Loucy (cell line): ENCODE data around the gene CAMK1D.

ENCODE experiments used
- H2AFZ ChIP-seq: fragments of 200-600 bp; sonication (generic); 2 replicates; pipeline ENCODE4 v1.6.0; 2016; ENCODE audit warnings: antibody characterized with exemption, mild to moderate bottlenecking, low read length, moderate library complexity
- H3F3A ChIP-seq: fragments of 200-600 bp; 2 replicates; pipeline ENCODE4 v1.6.0; 2016; ENCODE audit warnings: antibody characterized with exemption, low read depth, mild to moderate bottlenecking
- H3K27me3 ChIP-seq: fragments of 200-600 bp; sonication (generic); 2 replicates; pipeline ENCODE4 v1.6.1; 2014; ENCODE audit warnings: low read length, mild to moderate bottlenecking; ENCODE audit not compliant: insufficient read depth, poor library complexity, severe bottlenecking
- H3K36me3 ChIP-seq: fragments of 200-600 bp; sonication (generic); 2 replicates; pipeline ENCODE4 v1.6.1; 2016; ENCODE audit warnings: low read length; ENCODE audit not compliant: insufficient read depth
- H3K4me1 ChIP-seq: fragments of 200-600 bp; sonication (generic); 2 replicates; pipeline ENCODE4 v1.5.1; 2014; ENCODE audit warnings: low read length, mild to moderate bottlenecking; ENCODE audit not compliant: insufficient read depth, poor library complexity, severe bottlenecking
- H3K4me2 ChIP-seq: fragments of 200-600 bp; sonication (generic); 2 replicates; pipeline ENCODE4 v1.6.0; 2014; ENCODE audit warnings: antibody characterized with exemption, low read length, low read depth, mild to moderate bottlenecking; ENCODE audit not compliant: poor library complexity, severe bottlenecking
- H3K4me3 ChIP-seq: fragments of 200-600 bp; sonication (generic); 2 replicates; pipeline ENCODE4 v1.5.1; 2014; ENCODE audit warnings: low read length, mild to moderate bottlenecking, mixed read lengths; ENCODE audit not compliant: poor library complexity, severe bottlenecking
- H3K79me2 ChIP-seq: fragments of 200-600 bp; sonication (generic); 2 replicates; pipeline ENCODE4 v1.6.1; 2014; ENCODE audit warnings: low read length; ENCODE audit not compliant: insufficient read depth
- H3K9ac ChIP-seq: fragments of 200-600 bp; sonication (generic); 2 replicates; pipeline ENCODE4 v1.6.0; 2014; ENCODE audit warnings: mild to moderate bottlenecking, low read depth, low read length, moderate library complexity; ENCODE audit not compliant: poor library complexity, severe bottlenecking
- H3K9me2 ChIP-seq: fragments of 200-600 bp; sonication (generic); replicated peaks from 2 replicates; pipeline ENCODE4 v1.6.1; 2016; ENCODE audit warnings: low read depth, low read length, mixed read lengths
- H3K9me3 ChIP-seq: fragments of 200-600 bp; sonication (generic); 2 replicates; pipeline ENCODE4 v1.6.1; 2014; ENCODE audit warnings: mild to moderate bottlenecking, antibody characterized with exemption, low read length, low read depth; ENCODE audit not compliant: insufficient read depth
- H4K20me1 ChIP-seq: fragments of 200-600 bp; sonication (generic); 2 replicates; pipeline ENCODE4 v1.6.0; 2014; ENCODE audit warnings: antibody characterized with exemption, low read length, mild to moderate bottlenecking; ENCODE audit not compliant: insufficient read depth, poor library complexity, severe bottlenecking
- EZH2phosphoT487 ChIP-seq: fragments of 200-600 bp; IDR thresholded peaks from 2 replicates; pipeline ENCODE4 v1.6.1; 2018; ENCODE audit warnings: antibody characterized with exemption, mild to moderate bottlenecking, moderate library complexity, borderline replicate concordance
- TF ChIP-seq, protein P1 (sequence below): fragments of 200-600 bp; sonication (generic); conservative IDR thresholded peaks from 2 replicates; pipeline ENCODE4 v1.5.1; 2014; ENCODE audit warnings: mild to moderate bottlenecking, antibody characterized with exemption, low read length

CAMK1D gene

GRCh38 chr10:12622691-12623090 lies 273.3 kb downstream of the CAMK1D start:
- Histone ChIP-seq H3K27me3 (no peaks in the 10 kb centered on the region), H3K36me3 (no peaks in the 10 kb centered on the region), H4K20me1 (no peaks in the 10 kb centered on the region), H3K9me3 (no peaks in the 10 kb centered on the region), H3F3A (no peaks in the 10 kb centered on the region), H2AFZ (no peak overlapping the region), H3K4me3 (no peak overlapping the region), H3K9me2 (no peaks in the 10 kb centered on the region), H3K79me2 (no peaks in the 10 kb centered on the region), H3K4me2 (no peak overlapping the region), H3K9ac (no peak overlapping the region), H3K4me1 (no peaks in the 10 kb centered on the region)
- no peak for TF ChIP-seq EZH2phosphoT487
- TF ChIP-seq, protein P1, sequence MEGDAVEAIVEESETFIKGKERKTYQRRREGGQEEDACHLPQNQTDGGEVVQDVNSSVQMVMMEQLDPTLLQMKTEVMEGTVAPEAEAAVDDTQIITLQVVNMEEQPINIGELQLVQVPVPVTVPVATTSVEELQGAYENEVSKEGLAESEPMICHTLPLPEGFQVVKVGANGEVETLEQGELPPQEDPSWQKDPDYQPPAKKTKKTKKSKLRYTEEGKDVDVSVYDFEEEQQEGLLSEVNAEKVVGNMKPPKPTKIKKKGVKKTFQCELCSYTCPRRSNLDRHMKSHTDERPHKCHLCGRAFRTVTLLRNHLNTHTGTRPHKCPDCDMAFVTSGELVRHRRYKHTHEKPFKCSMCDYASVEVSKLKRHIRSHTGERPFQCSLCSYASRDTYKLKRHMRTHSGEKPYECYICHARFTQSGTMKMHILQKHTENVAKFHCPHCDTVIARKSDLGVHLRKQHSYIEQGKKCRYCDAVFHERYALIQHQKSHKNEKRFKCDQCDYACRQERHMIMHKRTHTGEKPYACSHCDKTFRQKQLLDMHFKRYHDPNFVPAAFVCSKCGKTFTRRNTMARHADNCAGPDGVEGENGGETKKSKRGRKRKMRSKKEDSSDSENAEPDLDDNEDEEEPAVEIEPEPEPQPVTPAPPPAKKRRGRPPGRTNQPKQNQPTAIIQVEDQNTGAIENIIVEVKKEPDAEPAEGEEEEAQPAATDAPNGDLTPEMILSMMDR = no peak

DNA sequence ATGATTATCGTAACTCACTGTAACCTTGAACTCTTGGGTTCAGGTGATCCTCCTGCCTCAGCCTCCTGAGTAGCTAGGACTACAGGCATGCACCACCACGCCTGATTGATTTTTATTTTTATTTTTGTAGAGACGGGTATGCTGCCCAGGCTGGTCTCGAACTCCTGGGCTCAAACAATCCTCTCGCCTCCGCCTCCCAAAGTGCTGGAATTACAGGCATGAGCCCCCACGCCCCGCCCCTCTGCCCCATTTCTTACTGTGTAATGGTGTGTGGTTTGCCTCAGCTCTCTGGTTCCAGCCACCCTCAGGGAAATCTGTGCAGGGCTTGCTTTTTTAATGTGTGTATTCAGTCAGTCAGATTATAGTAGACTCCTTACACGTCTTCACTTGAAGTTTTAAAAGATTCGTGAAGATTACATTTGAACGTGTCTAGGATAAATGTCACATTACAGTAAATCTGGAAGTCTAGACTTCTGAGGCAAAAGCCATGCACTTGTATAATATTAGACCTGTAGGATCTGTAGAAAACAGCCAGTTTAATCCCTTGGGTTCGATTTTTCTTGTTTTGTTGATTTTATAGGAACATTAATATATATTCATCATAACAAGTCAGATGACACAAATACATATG lies 276.2 kb downstream of the CAMK1D start:
- H3K36me3 ChIP-seq = no peaks in the 10 kb centered on the region
- no peak overlapping the region for H3K9ac ChIP-seq
- H3K27me3 ChIP-seq = no peaks in the 10 kb centered on the region
- H3K79me2 ChIP-seq = no peaks in the 10 kb centered on the region
- no peaks in the 10 kb centered on the region for H3K4me1 ChIP-seq
- H3K9me3 ChIP-seq = no peaks in the 10 kb centered on the region
- no peak overlapping the region for H2AFZ ChIP-seq
- no peaks in the 10 kb centered on the region for H4K20me1 ChIP-seq
- H3K4me2 ChIP-seq = no peak overlapping the region
- no peak overlapping the region for H3K4me3 ChIP-seq
- no peak for TF ChIP-seq EZH2phosphoT487
- TF ChIP-seq, protein P1 = no peak
- no peaks in the 10 kb centered on the region for H3F3A ChIP-seq
- H3K9me2 ChIP-seq = no peaks in the 10 kb centered on the region

DNA sequence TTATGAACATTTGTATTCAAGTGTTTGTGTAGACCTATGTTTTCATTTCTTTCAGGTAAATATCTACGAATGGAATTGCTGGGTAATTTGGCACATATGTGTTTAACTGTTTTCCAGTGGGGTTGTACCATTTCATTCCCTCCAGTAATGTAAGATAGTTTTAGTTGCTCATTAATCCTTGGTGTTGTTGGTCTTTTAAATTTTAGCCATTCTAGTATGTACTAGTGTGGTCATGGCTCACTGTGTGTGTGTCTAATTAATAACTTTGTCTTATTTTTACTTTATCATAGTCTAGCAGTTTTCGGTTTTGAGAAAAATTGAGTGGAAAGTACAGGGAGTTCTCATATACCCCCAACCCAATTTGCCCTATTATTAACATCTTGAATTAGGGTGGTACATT lies 278.8 kb downstream of the CAMK1D start:
- Histone ChIP-seq H3K27me3 (no peaks in the 10 kb centered on the region), H3K9me2 (no peaks in the 10 kb centered on the region), H3K4me1 (no peaks in the 10 kb centered on the region), H3K36me3 (no peaks in the 10 kb centered on the region), H4K20me1 (no peaks in the 10 kb centered on the region), H3K9me3 (no peaks in the 10 kb centered on the region), H3K4me2 (no peak overlapping the region), H3K9ac (no peak overlapping the region), H2AFZ (no peak overlapping the region), H3K79me2 (no peaks in the 10 kb centered on the region), H3K4me3 (no peak overlapping the region), H3F3A (no peaks in the 10 kb centered on the region)
- TF ChIP-seq, protein P1 = no peak
- TF ChIP-seq EZH2phosphoT487 = no peak
